C1 segment of cervical spinal cord (tissue), 14 donors: Measurements from ENCODE around the gene TSHZ2.
"Not testable (repeated sequence)": the region's sequence is repeated elsewhere in the genome, so short reads cannot be mapped to it uniquely, and the experiment has no call there.

ENCODE experiments used
- DNase-seq, 14 donors: peaks; one replicate each; lab custom pipeline; 2025; lab: John Stamatoyannopoulos, UW

TSHZ2 gene

GRCh38 chr20:53307964-53308597 is 335.9 kb downstream of the TSHZ2 start:
- DNase-seq, result no peak

- DNase-seq, result no peak
Observed at GRCh38 chr20:53309515-53309914, 337.4 kb downstream of the TSHZ2 start.

- no peak for DNase-seq
Observed at GRCh38 chr20:53312957-53313356, 340.8 kb downstream of the TSHZ2 start.

GRCh38 chr20:53316206-53316937 is 344.2 kb downstream of the TSHZ2 start:
- no peak for DNase-seq

- no peak for DNase-seq
Observed at GRCh38 chr20:53319200-53319599, 347.0 kb downstream of the TSHZ2 start.

- DNase-seq, result no peak
Observed at GRCh38 chr20:53319716-53320115, 347.6 kb downstream of the TSHZ2 start.

GRCh38 chr20:53320701-53321100 is 348.5 kb downstream of the TSHZ2 start:
- no peak for DNase-seq

GRCh38 chr20:53321596-53321995 is 349.4 kb downstream of the TSHZ2 start:
- no peak for DNase-seq

GRCh38 chr20:53322651-53323050 is 350.5 kb downstream of the TSHZ2 start:
- no peak for DNase-seq

- DNase-seq, result not testable (repeated sequence)
Observed at GRCh38 chr20:53323460-53323859, 351.3 kb downstream of the TSHZ2 start.

GRCh38 chr20:53324816-53325215 is 352.7 kb downstream of the TSHZ2 start:
- no peak for DNase-seq

GRCh38 chr20:53328961-53329360 is 356.8 kb downstream of the TSHZ2 start:
- DNase-seq, result no peak

GRCh38 chr20:53329781-53330180 is 357.6 kb downstream of the TSHZ2 start:
- DNase-seq, result no peak

GRCh38 chr20:53330601-53331140 is 358.5 kb downstream of the TSHZ2 start:
- no peak for DNase-seq

GRCh38 chr20:53331151-53331973 is 359.2 kb downstream of the TSHZ2 start:
- DNase-seq, result no peak

- no peak for DNase-seq
Observed at GRCh38 chr20:53332022-53332837, 360.1 kb downstream of the TSHZ2 start.

- DNase-seq, result no peak
Observed at GRCh38 chr20:53334861-53335260, 362.7 kb downstream of the TSHZ2 start.

GRCh38 chr20:53335555-53335954 is 363.4 kb downstream of the TSHZ2 start:
- DNase-seq, result no peak

- no peak for DNase-seq
Observed at GRCh38 chr20:53336892-53337291, 364.7 kb downstream of the TSHZ2 start.

GRCh38 chr20:53337390-53338101 is 365.4 kb downstream of the TSHZ2 start:
- no peak for DNase-seq

GRCh38 chr20:53338716-53339115 is 366.6 kb downstream of the TSHZ2 start:
- DNase-seq, result no peak
